Neural cell (in vitro differentiated cells): Measurements from ENCODE around the gene CA14.

Experiments
- CTCF ChIP-seq: fragments of 450-650 bp; IDR thresholded peaks from 2 replicates; pipeline ENCODE4 v1.5.1; 2014; ENCODE audit warnings: antibody characterized with exemption, mild to moderate bottlenecking, moderate library complexity; ENCODE audit not compliant: poor library complexity, severe bottlenecking
- EP300 ChIP-seq: fragments of 450-650 bp; conservative IDR thresholded peaks from 2 replicates; pipeline ENCODE4 v1.6.1; 2014; ENCODE audit warnings: antibody characterized with exemption, mild to moderate bottlenecking, moderate library complexity; ENCODE audit not compliant: poor library complexity, severe bottlenecking
- EZH2 ChIP-seq: fragments of 200-600, 300-800 bp; shearing (Covaris generic), sonication (generic); IDR thresholded peaks from 2 replicates; pipeline ENCODE4 v1.6.1; 2014; ENCODE audit warnings: antibody characterized with exemption, low read length, borderline replicate concordance, mild to moderate bottlenecking; ENCODE audit not compliant: insufficient read depth, poor library complexity, severe bottlenecking
- POLR2AphosphoS5 ChIP-seq: IDR thresholded peaks from 2 replicates; pipeline ENCODE4 v1.6.1; 2012
- RAD21 ChIP-seq: fragments of 450-650 bp; conservative IDR thresholded peaks from 2 replicates; pipeline ENCODE4 v1.6.1; 2014; ENCODE audit warnings: antibody characterized with exemption, mild to moderate bottlenecking, moderate library complexity
- SMC3 ChIP-seq: fragments of 450-650 bp; conservative IDR thresholded peaks from 2 replicates; pipeline ENCODE4 v1.6.1; 2014; ENCODE audit warnings: antibody characterized with exemption, mild to moderate bottlenecking, moderate library complexity; ENCODE audit not compliant: poor library complexity
- TAF1 ChIP-seq: IDR thresholded peaks from 2 replicates; pipeline ENCODE4 v1.6.1; 2012; ENCODE audit warnings: low read depth

- TF ChIP-seq CTCF (peak; percentile 57), RAD21 (peak; percentile 45), EP300 (no peak), POLR2AphosphoS5 (no peak), EZH2 (no peak), TAF1 (no peak), SMC3 (peak; percentile 47)
Observed at GRCh38 chr1:150281221-150281757, 23.7 kb downstream of the CA14 start.
